H9 (cell line): Measurements from ENCODE around the gene KRT86. TPM values are rescaled to one million over a fixed set of nuclear protein-coding genes. Genes with fewer than 3 reads are reported as not detected.

Experiments
- DNase-seq: peaks from one replicate; pipeline ENCODE4 v3.0.0-alpha.2; 2017
- H2AFZ ChIP-seq: one replicate; pipeline ENCODE4 v1.6.1; 2013; ENCODE audit warnings: mild to moderate bottlenecking, low read length, control low read depth, moderate library complexity
- H2AK5ac ChIP-seq: 2 replicates; pipeline ENCODE4 v1.6.1; 2013; ENCODE audit warnings: low read length, control low read depth, mixed read lengths; ENCODE audit not compliant: insufficient read length
- H2BK120ac ChIP-seq: one replicate; pipeline ENCODE4 v1.6.1; 2013; ENCODE audit warnings: low read depth, mild to moderate bottlenecking, low read length, control low read depth, inconsistent platforms; ENCODE audit not compliant: poor library complexity, severe bottlenecking
- H2BK12ac ChIP-seq: 2 replicates; pipeline ENCODE4 v1.6.1; 2013; ENCODE audit warnings: low read length, control low read depth, mixed read lengths, low read depth; ENCODE audit not compliant: insufficient read length
- H2BK15ac ChIP-seq: 2 replicates; pipeline ENCODE4 v1.6.1; 2013; ENCODE audit warnings: low read depth, low read length, control low read depth
- H2BK20ac ChIP-seq: one replicate; pipeline ENCODE4 v1.6.1; 2013; ENCODE audit warnings: low read depth, mild to moderate bottlenecking, low read length, control low read depth, inconsistent platforms; ENCODE audit not compliant: poor library complexity, severe bottlenecking
- H2BK5ac ChIP-seq: 2 replicates; pipeline ENCODE4 v1.6.1; 2013; ENCODE audit warnings: low read length, control low read depth, mixed read lengths; ENCODE audit not compliant: insufficient read length
- H3K14ac ChIP-seq: 2 replicates; pipeline ENCODE4 v1.6.1; 2013; ENCODE audit warnings: low read length, control low read depth; ENCODE audit not compliant: insufficient read depth
- H3K18ac ChIP-seq: 2 replicates; pipeline ENCODE4 v1.6.1; 2013; ENCODE audit warnings: low read depth, mild to moderate bottlenecking, mixed read lengths, low read length, control low read depth; ENCODE audit not compliant: insufficient read length
- H3K23ac ChIP-seq: 2 replicates; pipeline ENCODE4 v1.6.1; 2013; ENCODE audit warnings: low read length, control low read depth, mixed read lengths, low read depth; ENCODE audit not compliant: insufficient read length
- H3K23me2 ChIP-seq: 2 replicates; pipeline ENCODE4 v1.6.1; 2013; ENCODE audit warnings: low read depth, mild to moderate bottlenecking, mixed read lengths, low read length, control low read depth; ENCODE audit not compliant: insufficient read length, poor library complexity, severe bottlenecking
- H3K27ac ChIP-seq: 2 replicates; pipeline ENCODE4 v1.5.1; 2013; ENCODE audit warnings: low read length, control low read depth, mixed read lengths, low read depth; ENCODE audit not compliant: insufficient read length
- H3K27me3 ChIP-seq: 2 replicates; pipeline ENCODE4 v1.6.1; 2013; ENCODE audit warnings: low read length, control low read depth, inconsistent platforms; ENCODE audit not compliant: insufficient read depth
- H3K4ac ChIP-seq: 2 replicates; pipeline ENCODE4 v1.6.1; 2013; ENCODE audit warnings: low read depth, mild to moderate bottlenecking, control low read depth, inconsistent platforms, low read length, moderate library complexity
- H3K4me1 ChIP-seq: 2 replicates; pipeline ENCODE4 v1.6.1; 2013; ENCODE audit warnings: low read length, control low read depth, inconsistent platforms; ENCODE audit not compliant: insufficient read depth
- H3K4me2 ChIP-seq: 2 replicates; pipeline ENCODE4 v1.6.1; 2013; ENCODE audit warnings: low read length, control low read depth, mixed read lengths; ENCODE audit not compliant: insufficient read length, insufficient read depth
- H3K56ac ChIP-seq: 2 replicates; pipeline ENCODE4 v1.6.1; 2013; ENCODE audit warnings: low read depth, mild to moderate bottlenecking, mixed read lengths, low read length, control low read depth; ENCODE audit not compliant: insufficient read length
- H3K79me1 ChIP-seq: 2 replicates; pipeline ENCODE4 v1.6.1; 2013; ENCODE audit warnings: low read depth, mild to moderate bottlenecking, moderate library complexity, low read length, control low read depth, inconsistent platforms; ENCODE audit not compliant: insufficient read depth, poor library complexity, severe bottlenecking
- H3K79me2 ChIP-seq: 2 replicates; pipeline ENCODE4 v1.6.1; 2013; ENCODE audit warnings: low read length, control low read depth, inconsistent platforms; ENCODE audit not compliant: insufficient read depth
- H3K9ac ChIP-seq: 2 replicates; pipeline ENCODE4 v1.6.1; 2013; ENCODE audit warnings: low read length, control low read depth, mixed read lengths; ENCODE audit not compliant: insufficient read length; ENCODE audit errors: extremely low read depth
- H3K9me3 ChIP-seq: one replicate; pipeline ENCODE4 v1.6.1; 2013; ENCODE audit warnings: low read depth, low read length, inconsistent platforms; ENCODE audit not compliant: control insufficient read depth
- H3T11ph ChIP-seq: one replicate; pipeline ENCODE4 v1.6.1; 2013; ENCODE audit warnings: mild to moderate bottlenecking, low read length, control low read depth, inconsistent platforms
- H4K20me1 ChIP-seq: one replicate; pipeline ENCODE4 v1.6.1; 2013; ENCODE audit not compliant: control insufficient read depth, insufficient read length, insufficient read depth
- H4K5ac ChIP-seq: 2 replicates; pipeline ENCODE4 v1.6.1; 2013; ENCODE audit warnings: low read depth, mild to moderate bottlenecking, mixed read lengths, low read length, control low read depth; ENCODE audit not compliant: insufficient read length
- H4K8ac ChIP-seq: replicated peaks from 2 replicates; pipeline ENCODE4 v1.6.1; 2013; ENCODE audit warnings: low read length, control low read depth, mixed read lengths, low read depth; ENCODE audit not compliant: insufficient read length
- H4K91ac ChIP-seq: 2 replicates; pipeline ENCODE4 v1.6.1; 2013; ENCODE audit warnings: low read depth, mild to moderate bottlenecking, moderate library complexity, mixed read lengths, low read length, control low read depth; ENCODE audit not compliant: insufficient read length
- H3K27ac Mint-ChIP-seq, 3 experiments: 2 replicates in 2 of 3; 3 replicates in 1 of 3; pipeline ENCODE4 v1.8.0; 2020 to 2021; ENCODE audit warnings: mixed read lengths in 3 of 3, mild to moderate bottlenecking in 1 of 3, moderate library complexity in 1 of 3
- H3K27me3 Mint-ChIP-seq: 2 replicates; pipeline ENCODE4 v1.8.0; 2021; ENCODE audit warnings: low read depth, mild to moderate bottlenecking, moderate library complexity, mixed read lengths
- H3K36me3 Mint-ChIP-seq, 3 experiments: 2 replicates in 2 of 3; 3 replicates in 1 of 3; pipeline ENCODE4 v1.8.0; 2020 to 2021; ENCODE audit warnings: low read depth in 3 of 3, mixed read lengths in 3 of 3; ENCODE audit not compliant: insufficient read depth in 1 of 3
- H3K4me1 Mint-ChIP-seq, 2 experiments: 2 replicates each; pipeline ENCODE4 v1.8.0; 2020; ENCODE audit warnings: mixed read lengths in 2 of 2
- H3K4me3 Mint-ChIP-seq, 2 experiments: 2 replicates in 1 of 2; 3 replicates in 1 of 2; pipeline ENCODE4 v1.8.0; 2020 to 2021; ENCODE audit warnings: mild to moderate bottlenecking in 2 of 2, mixed read lengths in 2 of 2, moderate library complexity in 1 of 2
- H3K9me3 Mint-ChIP-seq, 2 experiments: 2 replicates in 1 of 2; 3 replicates in 1 of 2; pipeline ENCODE4 v1.8.0; 2020; ENCODE audit warnings: mild to moderate bottlenecking in 2 of 2, mixed read lengths in 2 of 2, moderate library complexity in 1 of 2
- CTCF ChIP-seq: fragments of 200-600 bp; sonication (generic); conservative IDR thresholded peaks from 3 replicates; pipeline ENCODE4 v1.8.0; 2021; ENCODE audit warnings: antibody characterized with exemption, mild to moderate bottlenecking
- WGBS: extraction: QIAGEN DNeasy Blood & Tissue Kit; methylation state at CpG from one replicate; pipeline ENCODE4 v1.1.7; 2013; ENCODE audit warnings: missing lambda C conversion rate, low lambda C conversion rate, mixed read lengths; ENCODE audit not compliant: insufficient read length; ENCODE audit errors: extremely low coverage; 5-methylcytosine and 5-hydroxymethylcytosine counted together
- total RNA-seq: library from RNA; stranded (reverse); gene quantifications from 2 replicates; pipeline ENCODE4 v1.2.1, GENCODE V29; 2021

The KRT86 gene
- total RNA-seq, 1 experiment from 2014 or later = not detected

- H3K4me3 Mint-ChIP-seq = no peak overlapping the region
- no peak overlapping the region for H3K4ac ChIP-seq
- no CpG with 5 or more reads among the region's 2 CpGs for WGBS
- H2BK12ac ChIP-seq = no peak overlapping the region
- H3K23me2 ChIP-seq = no peaks in the 10 kb centered on the region
- no peaks in the 10 kb centered on the region for H4K20me1 ChIP-seq
- no peak for TF ChIP-seq CTCF
- H3K36me3 Mint-ChIP-seq = peaks cover 0 to 19% (median 3%) of the 10 kb centered on the region in 3 experiments; a peak in 2 of 7 replicates
- H3K18ac ChIP-seq = no peak overlapping the region
- no peak for DNase-seq
- H3K56ac ChIP-seq = no peak overlapping the region
- H4K5ac ChIP-seq = no peak overlapping the region
- H2BK20ac ChIP-seq = no peak overlapping the region
- no peak overlapping the region for H2BK120ac ChIP-seq
- no peak overlapping the region for H4K91ac ChIP-seq
- no peak overlapping the region for H2BK15ac ChIP-seq
- H3K27me3 Mint-ChIP-seq = peaks cover 88% of the 10 kb centered on the region
- H4K8ac ChIP-seq = no peak overlapping the region
- H3T11ph ChIP-seq = no peak overlapping the region
- H3K4me1 Mint-ChIP-seq = peaks cover 25 to 30% of the 10 kb centered on the region in 2 experiments
- no peaks in the 10 kb centered on the region; the same call in 1 of the 2 replicates for H3K27me3 ChIP-seq
- H2AK5ac ChIP-seq = no peak overlapping the region
- no peaks in the 10 kb centered on the region for H3K79me1 ChIP-seq
- H3K9me3 Mint-ChIP-seq = peaks cover 10 to 17% of the 10 kb centered on the region in 2 experiments; a peak in 3 of 5 replicates
- H3K9ac ChIP-seq = no peak overlapping the region
- no peak overlapping the region for H3K27ac Mint-ChIP-seq
- H2AFZ ChIP-seq = no peak overlapping the region
- no peak overlapping the region for H3K14ac ChIP-seq
- no peaks in the 10 kb centered on the region for H3K9me3 ChIP-seq
- no peak overlapping the region for H3K23ac ChIP-seq
- H3K4me1 ChIP-seq = no peaks in the 10 kb centered on the region
- no peak overlapping the region for H2BK5ac ChIP-seq
- no peak overlapping the region for H3K27ac ChIP-seq
- H3K79me2 ChIP-seq = no peaks in the 10 kb centered on the region
- H3K4me2 ChIP-seq = no peak overlapping the region
Measured at GRCh38 chr12:52256584-52256935, 17.9 kb upstream of the KRT86 start.
